Endothelial cell of umbilical vein (primary cell): Measurements from ENCODE around the gene SDHA.

Experiments
- CTCF ChIP-seq, 2 donors: IDR thresholded peaks; 1 replicate in 1 of 2; 2 replicates in 1 of 2; pipeline ENCODE4 v1.5.1; 2011; ENCODE audit warnings: low read length in 2 of 2, mild to moderate bottlenecking in 2 of 2, moderate library complexity in 2 of 2, control low read depth in 1 of 2, inconsistent platforms in 1 of 2, low read depth in 1 of 2; ENCODE audit not compliant: insufficient read depth in 1 of 2; ENCODE audit errors: extremely low read depth in 1 of 2
- EZH2 ChIP-seq: IDR thresholded peaks from 2 replicates; pipeline ENCODE4 v1.6.1; 2012; ENCODE audit warnings: borderline replicate concordance, low read depth, mild to moderate bottlenecking, moderate library complexity, low read length, inconsistent platforms; ENCODE audit not compliant: severe bottlenecking
- POLR2A ChIP-seq: IDR thresholded peaks from 2 replicates; pipeline ENCODE4 v1.6.1; 2012; ENCODE audit warnings: low read depth, mild to moderate bottlenecking, control low read depth, low read length
- POLR2AphosphoS5 ChIP-seq: IDR thresholded peaks from 2 replicates; pipeline ENCODE4 v1.6.1; 2012; ENCODE audit warnings: low read depth, mild to moderate bottlenecking, control low read depth, low read length, moderate library complexity; ENCODE audit not compliant: insufficient read depth
- TF ChIP-seq, protein P1 (sequence below): IDR thresholded peaks from 2 replicates; pipeline ENCODE4 v1.6.1; 2011; ENCODE audit not compliant: insufficient read depth, insufficient read length

DNA sequence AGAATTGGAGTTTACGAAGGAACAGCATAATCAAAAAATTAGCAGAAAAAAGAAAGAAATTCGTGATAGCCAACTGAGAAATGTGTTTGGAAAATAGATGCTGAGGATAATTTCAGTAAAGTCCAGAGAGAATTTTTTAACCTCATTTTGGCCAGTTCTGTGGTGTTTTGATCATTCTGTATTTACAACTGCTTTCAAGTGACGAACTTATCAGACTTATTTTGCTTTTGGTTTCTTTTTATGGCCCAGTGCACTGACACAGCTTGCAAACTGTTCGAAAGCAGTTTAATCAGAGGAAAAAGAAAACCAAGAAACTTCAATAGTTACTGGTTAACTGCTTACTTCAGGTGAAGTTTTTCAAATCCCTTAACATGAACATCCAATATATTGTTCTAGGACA, 1.9 kb downstream of the SDHA start:
- no peak for TF ChIP-seq CTCF (IDR thresholded peaks at IDR 0.05; ENCODE audit: extremely low read depth in 1 of 2, insufficient read depth in 1 of 2, low read depth in 1 of 2, low read length in 2 of 2)
- no peak for TF ChIP-seq POLR2A
- TF ChIP-seq, protein P1, sequence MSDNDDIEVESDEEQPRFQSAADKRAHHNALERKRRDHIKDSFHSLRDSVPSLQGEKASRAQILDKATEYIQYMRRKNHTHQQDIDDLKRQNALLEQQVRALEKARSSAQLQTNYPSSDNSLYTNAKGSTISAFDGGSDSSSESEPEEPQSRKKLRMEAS: no peak
- TF ChIP-seq EZH2: no peak
- no peak for TF ChIP-seq POLR2AphosphoS5
